Globus pallidus (tissue), 1 donor: ENCODE data around the gene OTUD6A.

Source experiments
- DNase-seq: peaks from one replicate; pipeline ENCODE4 v3.0.0-alpha.2; 2015; ENCODE audit warnings: low spot score

OTUD6A gene

GRCh38 chrX:70062076-70062475 is at the start of gene OTUD6A:
Gene OTUD6A (plus strand): TSS chrX:70062457. CDS start chrX:70062525, 68 bp downstream.
- DNase-seq = no peak

GRCh38 chrX:70012756-70013155 is 49.5 kb upstream of the OTUD6A start:
- DNase-seq = no peak

GRCh38 chrX:70013466-70014381 is 48.5 kb upstream of the OTUD6A start:
- DNase-seq = no peak

- DNase-seq = no peak
Observed at GRCh38 chrX:70016513-70016912, 45.7 kb upstream of the OTUD6A start.

GRCh38 chrX:70022616-70023015 is 39.6 kb upstream of the OTUD6A start:
- no peak for DNase-seq

- DNase-seq = no peak
Observed at GRCh38 chrX:70025464-70025863, 36.8 kb upstream of the OTUD6A start.

- DNase-seq = no peak
Observed at GRCh38 chrX:70026112-70026850, 36.0 kb upstream of the OTUD6A start.

GRCh38 chrX:70026851-70027200 is 35.4 kb upstream of the OTUD6A start:
- DNase-seq = no peak

GRCh38 chrX:70029863-70030262 is 32.4 kb upstream of the OTUD6A start:
- DNase-seq = no peak

- peak; percentile 33 for DNase-seq
Observed at GRCh38 chrX:70030301-70030767, 31.9 kb upstream of the OTUD6A start.

- no peak for DNase-seq
Observed at GRCh38 chrX:70032792-70033191, 29.5 kb upstream of the OTUD6A start.

GRCh38 chrX:70033348-70034051 is 28.8 kb upstream of the OTUD6A start:
- no peak for DNase-seq

- DNase-seq = no peak
Observed at GRCh38 chrX:70034646-70035045, 27.6 kb upstream of the OTUD6A start.

- DNase-seq = no peak
Observed at GRCh38 chrX:70038515-70038914, 23.7 kb upstream of the OTUD6A start.

GRCh38 chrX:70038951-70039350 is 23.3 kb upstream of the OTUD6A start:
- no peak for DNase-seq

- no peak for DNase-seq
Observed at GRCh38 chrX:70039758-70040157, 22.5 kb upstream of the OTUD6A start.

GRCh38 chrX:70041993-70042392 is 20.3 kb upstream of the OTUD6A start:
- DNase-seq = no peak

- DNase-seq = no peak
Observed at GRCh38 chrX:70042399-70043371, 19.6 kb upstream of the OTUD6A start.

- DNase-seq = no peak
Observed at GRCh38 chrX:70043685-70044084, 18.6 kb upstream of the OTUD6A start.

GRCh38 chrX:70044541-70045245 is 17.6 kb upstream of the OTUD6A start:
- no peak for DNase-seq

GRCh38 chrX:70046978-70047377 is 15.3 kb upstream of the OTUD6A start:
- no peak for DNase-seq
